ENCODE measurements around the gene SLC38A10.
A peak's percentile ranks its signal among the peaks of the same experiment; 100 is the strongest.

SLC38A10 gene

GRCh38 chr17:81292450-81292849 is 2.7 kb downstream of the SLC38A10 start:
- Histone ChIP-seq H3K4me1 (ENCODE audit: control insufficient read depth in 1 of 2, insufficient read depth in 1 of 2, low read depth in 1 of 2, low read length in 1 of 2) (peaks cover 62 to 76% of the 10 kb centered on the region in 2 experiments), H3K27ac (peak overlapping the region; percentile 37), H3K36me3 (peaks cover 15% of the 10 kb centered on the region), H3K27me3 (no peaks in the 10 kb centered on the region), H3K9me3 (no peaks in the 10 kb centered on the region), H3K4me3 (ENCODE audit: low read depth in 1 of 2, low read length in 1 of 2) (no peak overlapping the region)
- no peak for TF ChIP-seq CTCF (IDR thresholded peaks at IDR 0.05)

GRCh38 chr17:81291662-81292061 is 3.4 kb downstream of the SLC38A10 start:
- H3K9me3 ChIP-seq, result no peaks in the 10 kb centered on the region
- H3K4me3 ChIP-seq (ENCODE audit: low read depth in 1 of 2, low read length in 1 of 2), result no peak overlapping the region
- H3K36me3 ChIP-seq, result peaks cover 15% of the 10 kb centered on the region
- H3K4me1 ChIP-seq (ENCODE audit: control insufficient read depth in 1 of 2, insufficient read depth in 1 of 2, low read depth in 1 of 2, low read length in 1 of 2), result peaks cover 70 to 84% of the 10 kb centered on the region in 2 experiments
- H3K27me3 ChIP-seq, result no peaks in the 10 kb centered on the region
- H3K27ac ChIP-seq, result peak overlapping the region; percentile 37
- TF ChIP-seq CTCF (IDR thresholded peaks at IDR 0.05), result peak; percentile 69

GRCh38 chr17:81290230-81290629 is 4.9 kb downstream of the SLC38A10 start:
- Histone ChIP-seq H3K9me3 (no peaks in the 10 kb centered on the region), H3K4me1 (ENCODE audit: control insufficient read depth in 1 of 2, insufficient read depth in 1 of 2, low read depth in 1 of 2, low read length in 1 of 2) (peaks cover 74 to 87% of the 10 kb centered on the region in 2 experiments), H3K4me3 (ENCODE audit: low read depth in 1 of 2, low read length in 1 of 2) (no peak overlapping the region), H3K36me3 (peaks cover 15% of the 10 kb centered on the region), H3K27me3 (no peaks in the 10 kb centered on the region), H3K27ac (peak overlapping the region; percentile 32)
- TF ChIP-seq CTCF (IDR thresholded peaks at IDR 0.05), result no peak

- peaks cover 79 to 93% of the 10 kb centered on the region in 2 experiments for H3K4me1 ChIP-seq (ENCODE audit: control insufficient read depth in 1 of 2, insufficient read depth in 1 of 2, low read depth in 1 of 2, low read length in 1 of 2)
- no peak overlapping the region for H3K4me3 ChIP-seq (ENCODE audit: low read depth in 1 of 2, low read length in 1 of 2)
- H3K27ac ChIP-seq, result peak overlapping the region; percentile 32
- H3K9me3 ChIP-seq, result no peaks in the 10 kb centered on the region
- no peak for TF ChIP-seq CTCF (IDR thresholded peaks at IDR 0.05)
- H3K36me3 ChIP-seq, result peaks cover 15% of the 10 kb centered on the region
- H3K27me3 ChIP-seq, result no peaks in the 10 kb centered on the region
These were observed 5.5 kb downstream of the SLC38A10 start for GRCh38 chr17:81289627-81290026.

- H3K27ac ChIP-seq, result peak overlapping the region; percentile 93
These were observed 6.4 kb downstream of the SLC38A10 start for GRCh38 chr17:81288715-81289114.

More at GRCh38 chr17:81288715-81289114, 6.4 kb downstream of the SLC38A10 start:
- Histone ChIP-seq H3K36me3 (peaks cover 15% of the 10 kb centered on the region), H3K27me3 (no peaks in the 10 kb centered on the region), H3K4me3 (ENCODE audit: low read depth in 1 of 2, low read length in 1 of 2) (no peak overlapping the region), H3K9me3 (no peaks in the 10 kb centered on the region), H3K4me1 (ENCODE audit: control insufficient read depth in 1 of 2, insufficient read depth in 1 of 2, low read depth in 1 of 2, low read length in 1 of 2) (peaks cover 76 to 94% of the 10 kb centered on the region in 2 experiments)
- TF ChIP-seq CTCF (IDR thresholded peaks at IDR 0.05), result no peak
